H1 (cell line): ENCODE data around the gene PHLDB3. TPM values are rescaled to one million over a fixed set of nuclear protein-coding genes. Genes with fewer than 3 reads are reported as not detected.
A peak's percentile ranks its signal among the peaks of the same experiment; 100 is the strongest.

Experiments
- CTCF ChIA-PET: fragments of 300-600 bp; sonication (Branson Sonifier 250); formaldehyde crosslinking; loops from one replicate; lab custom pipeline; 2021; ENCODE audit not compliant: partially characterized antibody; lab: Charles Lee
- POLR2A ChIA-PET: fragments of 300-600 bp; sonication (Branson Sonifier 250); formaldehyde crosslinking; loops from one replicate; lab custom pipeline; 2021; ENCODE audit warnings: inconsistent platforms; ENCODE audit not compliant: partially characterized antibody; lab: Charles Lee
- DNase-seq, 2 experiments: peaks; one replicate each; pipeline versions ENCODE4 v3.0.0 to v3.0.0-alpha.2; 2010 to 2022; ENCODE audit warnings: low spot score in 2 of 2, low read depth in 1 of 2, mixed read lengths in 1 of 2
- FAIRE-seq: peaks from 2 replicates; lab custom pipeline; 2011; peaks lifted over from hg19 to GRCh38; lab: Jason Lieb, UNC
- H2AFZ ChIP-seq: 2 replicates; pipeline ENCODE4 v1.8.1; 2012; ENCODE audit warnings: low read length, inconsistent platforms
- H2AK5ac ChIP-seq: 2 replicates; pipeline ENCODE4 v1.6.1; 2013; ENCODE audit warnings: low read depth, low read length
- H2BK120ac ChIP-seq: replicated peaks from 2 replicates; pipeline ENCODE3; 2013; ENCODE audit warnings: low read depth, low read length, inconsistent platforms
- H2BK12ac ChIP-seq: 2 replicates; pipeline ENCODE4 v1.6.1; 2013; ENCODE audit warnings: low read depth, low read length
- H2BK15ac ChIP-seq: 2 replicates; pipeline ENCODE4 v1.6.1; 2013; ENCODE audit warnings: low read length
- H2BK20ac ChIP-seq: 2 replicates; pipeline ENCODE4 v1.6.1; 2013; ENCODE audit warnings: low read length
- H2BK5ac ChIP-seq: 2 replicates; pipeline ENCODE4 v1.6.1; 2013; ENCODE audit warnings: low read depth, low read length
- H3K14ac ChIP-seq: 2 replicates; pipeline ENCODE4 v1.6.1; 2013; ENCODE audit warnings: inconsistent platforms; ENCODE audit not compliant: insufficient read length
- H3K18ac ChIP-seq: 2 replicates; pipeline ENCODE4 v1.6.1; 2013; ENCODE audit warnings: low read length; ENCODE audit errors: extremely low read depth
- H3K23ac ChIP-seq: 2 replicates; pipeline ENCODE4 v1.6.1; 2013; ENCODE audit warnings: inconsistent platforms; ENCODE audit not compliant: insufficient read length
- H3K23me2 ChIP-seq: 2 replicates; pipeline ENCODE4 v1.6.1; 2013; ENCODE audit warnings: low read depth, low read length
- H3K27ac ChIP-seq: 2 replicates; pipeline ENCODE4 v1.6.1; 2011; ENCODE audit warnings: low read depth, low read length, inconsistent platforms
- H3K27me3 ChIP-seq, 4 experiments: replicated peaks in 1 of 4; 1 replicate in 1 of 4; 2 replicates in 3 of 4; pipeline versions ENCODE4 v1.6.1 to v1.8.1; 2011 to 2013; ENCODE audit warnings: low read length in 3 of 4, mild to moderate bottlenecking in 3 of 4, inconsistent platforms in 2 of 4, mixed read lengths in 2 of 4, moderate library complexity in 1 of 4; ENCODE audit not compliant: control insufficient read depth in 3 of 4, insufficient read depth in 3 of 4; ENCODE audit errors: extremely low read depth in 1 of 4
- H3K36me3 ChIP-seq, 4 experiments: 2 replicates each; pipeline versions ENCODE4 v1.6.1 to v1.8.1; 2011 to 2013; ENCODE audit warnings: mild to moderate bottlenecking in 4 of 4, low read length in 3 of 4, moderate library complexity in 2 of 4, control low read depth in 1 of 4, inconsistent platforms in 1 of 4; ENCODE audit not compliant: insufficient read depth in 4 of 4, control insufficient read depth in 2 of 4
- H3K4ac ChIP-seq: replicated peaks from 2 replicates; pipeline ENCODE3; 2013; ENCODE audit warnings: low read length, low read depth, mixed read lengths, inconsistent platforms; ENCODE audit not compliant: insufficient read length
- H3K4me1 ChIP-seq, 4 experiments: replicated peaks in 1 of 4; 1 replicate in 1 of 4; 2 replicates in 3 of 4; pipeline versions ENCODE4 v1.6.1 to v1.8.1; 2011 to 2013; ENCODE audit warnings: low read length in 3 of 4, inconsistent platforms in 2 of 4, mixed read lengths in 1 of 4; ENCODE audit not compliant: insufficient read depth in 4 of 4, control insufficient read depth in 3 of 4
- H3K4me2 ChIP-seq, 2 experiments: 2 replicates each; pipeline versions ENCODE4 v1.6.1 to v1.8.1; 2011 to 2013; ENCODE audit warnings: low read depth in 2 of 2, low read length in 2 of 2, control low read depth in 1 of 2, inconsistent platforms in 1 of 2, mild to moderate bottlenecking in 1 of 2; ENCODE audit not compliant: insufficient read depth in 1 of 2
- H3K4me3 ChIP-seq, 4 experiments: fragments of 200-600, 300-600 bp in 1 of 4; sonication (generic), shearing (Covaris generic), sonication (Bioruptor Twin) in 1 of 4; 2 replicates each; pipeline versions ENCODE4 v1.5.1 to v1.8.1; 2011 to 2016; ENCODE audit warnings: low read length in 4 of 4, low read depth in 3 of 4, control low read depth in 2 of 4, inconsistent platforms in 2 of 4, mild to moderate bottlenecking in 2 of 4, mixed read lengths in 1 of 4, moderate library complexity in 1 of 4; ENCODE audit not compliant: insufficient read depth in 2 of 4; ENCODE audit errors: extremely low read depth in 1 of 4
- H3K56ac ChIP-seq: replicated peaks from 2 replicates; pipeline ENCODE3; 2013; ENCODE audit warnings: low read depth, mild to moderate bottlenecking, mixed read lengths, low read length, inconsistent platforms; ENCODE audit not compliant: insufficient read length
- H3K79me1 ChIP-seq: 2 replicates; pipeline ENCODE4 v1.6.1; 2013; ENCODE audit warnings: low read depth, low read length, control low read depth
- H3K79me2 ChIP-seq, 2 experiments: 2 replicates each; pipeline versions ENCODE4 v1.6.1 to v1.8.1; 2012 to 2013; ENCODE audit warnings: low read length in 2 of 2, mild to moderate bottlenecking in 2 of 2, inconsistent platforms in 1 of 2; ENCODE audit not compliant: insufficient read depth in 2 of 2, control insufficient read depth in 1 of 2
- H3K9ac ChIP-seq, 4 experiments: replicated peaks in 1 of 4; 1 replicate in 1 of 4; 2 replicates in 3 of 4; pipeline versions ENCODE4 v1.6.1 to v1.8.1; 2011 to 2013; ENCODE audit warnings: low read depth in 3 of 4, low read length in 3 of 4, control low read depth in 2 of 4, mild to moderate bottlenecking in 2 of 4, moderate library complexity in 2 of 4, inconsistent platforms in 1 of 4; ENCODE audit errors: extremely low read depth in 1 of 4
- H3K9me3 ChIP-seq, 2 experiments: 2 replicates each; pipeline versions ENCODE4 v1.6.1 to v1.8.1; 2012 to 2013; ENCODE audit warnings: mild to moderate bottlenecking in 2 of 2, moderate library complexity in 2 of 2, control low read depth in 1 of 2, inconsistent platforms in 1 of 2, low read depth in 1 of 2, low read length in 1 of 2, mixed read lengths in 1 of 2; ENCODE audit not compliant: insufficient read depth in 2 of 2
- H4K20me1 ChIP-seq, 2 experiments: replicated peaks in 1 of 2; 2 replicates each; pipeline versions ENCODE3 to v1.8.1; 2011 to 2013; ENCODE audit warnings: inconsistent platforms in 2 of 2, low read length in 2 of 2, mild to moderate bottlenecking in 1 of 2; ENCODE audit not compliant: insufficient read depth in 2 of 2, control insufficient read depth in 1 of 2
- H4K5ac ChIP-seq: 2 replicates; pipeline ENCODE4 v1.6.1; 2013; ENCODE audit warnings: low read length, low read depth, mixed read lengths, inconsistent platforms; ENCODE audit not compliant: insufficient read length
- H4K8ac ChIP-seq: 2 replicates; pipeline ENCODE4 v1.8.0; 2013; ENCODE audit warnings: mild to moderate bottlenecking, moderate library complexity, low read length, inconsistent platforms; ENCODE audit not compliant: insufficient read depth; ENCODE audit errors: extremely low read depth
- H4K91ac ChIP-seq: replicated peaks from 2 replicates; pipeline ENCODE3; 2013; ENCODE audit warnings: low read length, mixed read lengths, inconsistent platforms; ENCODE audit not compliant: insufficient read length
- ASH2L ChIP-seq: fragments of 200-600, 300-600 bp; sonication (generic); IDR thresholded peaks from one replicate; pipeline ENCODE4 v1.7.1; 2017; ENCODE audit warnings: low read length
- CBX8 ChIP-seq: fragments of 300-800, 300-1000 bp; sonication (generic); IDR thresholded peaks from 2 replicates; pipeline ENCODE4 v1.7.1; 2016; ENCODE audit warnings: low read depth, low read length, borderline replicate concordance
- EP300 ChIP-seq, 2 experiments: IDR thresholded peaks; 1 replicate in 1 of 2; 2 replicates in 1 of 2; pipeline ENCODE4 v1.6.1; 2011 to 2012; ENCODE audit warnings: low read depth in 2 of 2, low read length in 2 of 2, mild to moderate bottlenecking in 2 of 2, borderline replicate concordance in 1 of 2, inconsistent platforms in 1 of 2, moderate library complexity in 1 of 2
- JUND ChIP-seq: IDR thresholded peaks from 2 replicates; pipeline ENCODE4 v1.6.1; 2011; ENCODE audit warnings: mild to moderate bottlenecking, improper control_type of control experiment, low read length
- RNF2 ChIP-seq: fragments of 200-900, 300-1000 bp; sonication (generic); IDR thresholded peaks from 2 replicates; pipeline ENCODE4 v1.7.1; 2016; ENCODE audit warnings: borderline replicate concordance, low read depth, mild to moderate bottlenecking, antibody characterized with exemption, low read length; ENCODE audit not compliant: poor library complexity, severe bottlenecking; ENCODE audit errors: missing control alignments
- SIRT6 ChIP-seq: IDR thresholded peaks from one replicate; pipeline ENCODE4 v1.7.1; 2012; ENCODE audit warnings: low read length, inconsistent platforms
- SUZ12 ChIP-seq: fragments of 200-600 bp; sonication (generic); IDR thresholded peaks from 2 replicates; pipeline ENCODE4 v1.6.1; 2012; ENCODE audit warnings: mild to moderate bottlenecking, inconsistent platforms, low read length, moderate library complexity, mixed read lengths
- TEAD4 ChIP-seq: IDR thresholded peaks from 2 replicates; pipeline ENCODE4 v1.6.1; 2012; ENCODE audit warnings: low read depth, low read length, inconsistent platforms, mixed read lengths
- YY1 ChIP-seq: IDR thresholded peaks from 2 replicates; pipeline ENCODE4 v1.6.1; 2011; ENCODE audit warnings: low read depth, mild to moderate bottlenecking, low read length
- WGBS, 2 experiments: shearing (Covaris generic) in 1 of 2; methylation state at CpG; one replicate each; pipeline versions ENCODE4 v1.1.6 to v1.1.7; 2013 to 2015; ENCODE audit warnings: low lambda C conversion rate in 2 of 2, mixed read lengths in 2 of 2, inconsistent platforms in 1 of 2, low coverage in 1 of 2, missing lambda C conversion rate in 1 of 2; ENCODE audit not compliant: insufficient replicate concordance in 2 of 2, insufficient coverage in 1 of 2, insufficient read length in 1 of 2; ENCODE audit errors: extremely low coverage in 1 of 2, missing lambda C conversion rate in 1 of 2; 5-methylcytosine and 5-hydroxymethylcytosine counted together
- polyA plus RNA-seq, 7 experiments: library from polyadenylated mRNA; depleted of rRNA in 3 of 7; stranded (reverse) in 5 of 7; unstranded in 2 of 7; fragments of >200 nt in 5 of 7; fragments of 200-250 nt in 2 of 7; gene quantifications; 1 replicate in 5 of 7; 2 replicates in 1 of 7; 4 replicates in 1 of 7; pipeline versions ENCODE4 v1.2.1 to v1.2.3, GENCODE V29; 2011 to 2013; ENCODE audit warnings: missing spikeins in 2 of 7, mixed read lengths in 2 of 7
- total RNA-seq: library from RNA; stranded (reverse); fragmentation: NEBNext Ultra II Directional; extraction: Animal tissue kit (Norgen Biotek cat#: 25700); gene quantifications from 2 replicates; pipeline ENCODE4 v1.2.1, GENCODE V29; 2021

PHLDB3 gene
- total and polyA plus RNA-seq, 2 of the 8 experiments (the other 6 are each of a cell fraction or from before 2014, with no cell fraction given): 4.0 to 8.5 TPM

GRCh38 chr19:43462785-43463380 is 41.7 kb downstream of the PHLDB3 start:
- Histone ChIP-seq H2BK12ac (peak overlapping the region; percentile 10; the same call in 1 of the 2 replicates), H3K79me1 (no peaks in the 10 kb centered on the region), H4K91ac (no peak overlapping the region), H3K36me3 (no peaks in the 10 kb centered on the region), H3K27me3 (peaks cover 0 to 25% (median 15%) of the 10 kb centered on the region in 4 experiments; a peak in 6 of 7 replicates), H3K23ac (no peak overlapping the region), H3K79me2 (no peaks in the 10 kb centered on the region), H3K18ac (no peak overlapping the region), H3K9me3 (no peaks in the 10 kb centered on the region), H2BK5ac (peak overlapping the region; percentile 67; the same call in 1 of the 2 replicates), H3K56ac (no peak overlapping the region), H2BK20ac (no peak overlapping the region), H4K20me1 (no peaks in the 10 kb centered on the region), H3K9ac (peak overlapping the region in 3 of 4 experiments; percentile 66 to 78 (median 76); a peak in 6 of 7 replicates), H2AFZ (peak overlapping the region; percentile 99; the same call in 1 of the 2 replicates), H3K4me3 (peak overlapping the region; percentile 42 to 81 (median 70)), H3K14ac (no peak overlapping the region), H4K8ac (peak overlapping the region; percentile 85; the same call in 1 of the 2 replicates), H3K27ac (peak overlapping the region; percentile 70), H3K4me2 (peak overlapping the region; percentile 87 to 94), H3K4ac (peak overlapping the region; percentile 12), H3K23me2 (peaks cover 13% of the 10 kb centered on the region), H2BK15ac (peak overlapping the region; percentile 33; the same call in 1 of the 2 replicates), H2BK120ac (no peak overlapping the region), H2AK5ac (no peak overlapping the region), H3K4me1 (peaks cover 0 to 8% (median 3%) of the 10 kb centered on the region in 4 experiments; a peak in 4 of 7 replicates), H4K5ac (no peak overlapping the region)
- CTCF ChIA-PET: interaction anchor here (0.6 to 4.9 kb wide), 8 partner anchors 14 to 897 kb away, joined by 3 to 33 read pairs (median 4); partner anchors contain the start of gene PHLDB3
- FAIRE-seq: no peak
- 5% methylated on average over 32 of the region's 33 CpGs; no CpG with 5 or more reads in 1 of the 2 experiments for WGBS, 2 experiments
- DNase-seq: peak in 1 of 2 experiments; percentile 93
- POLR2A ChIA-PET: interaction anchor here (1.2 to 4.4 kb wide), 7 partner anchors 11 to 161 kb away, joined by 3 to 23 read pairs (median 4); no protein-coding TSS in a partner anchor
- TF ChIP-seq RNF2 (no peak), JUND (no peak), SIRT6 (no peak), EP300 (IDR thresholded peaks at IDR 0.05; ENCODE audit: borderline replicate concordance in 1 of 2, low read depth in 2 of 2, low read length in 2 of 2) (no peak), SUZ12 (no peak), TEAD4 (no peak), ASH2L (peak; percentile 89), YY1 (no peak), CBX8 (no peak)
